GM23248 (cell line): ENCODE measurements around the gene PRR5.

Experiments used
- EZH2 ChIP-seq: fragments of 200-600 bp; sonication (generic); IDR thresholded peaks from 2 replicates; pipeline ENCODE4 v1.6.1; 2018; ENCODE audit warnings: antibody characterized with exemption, mild to moderate bottlenecking; ENCODE audit not compliant: insufficient read depth, poor library complexity, severe bottlenecking
- EZH2phosphoT487 ChIP-seq: fragments of 200-600 bp; sonication (generic); IDR thresholded peaks from 2 replicates; pipeline ENCODE4 v1.6.1; 2018; ENCODE audit warnings: antibody characterized with exemption, moderate library complexity, mild to moderate bottlenecking, low read depth; ENCODE audit not compliant: insufficient read depth

- no peak for TF ChIP-seq EZH2
- TF ChIP-seq EZH2phosphoT487: no peak
Observed at GRCh38 chr22:44700456-44700855, 1.5 kb upstream of the PRR5 start.
